HepG2 (cell line): ENCODE data around the gene DND1. TPM values are rescaled to one million over a fixed set of nuclear protein-coding genes. Genes with fewer than 3 reads are reported as not detected.

Experiments
- CREB1 ChIP-seq, 2 experiments: fragments of 450-650 bp in 1 of 2; IDR thresholded peaks; 2 replicates each; pipeline ENCODE4 v1.6.1; 2016 to 2017; ENCODE audit warnings: control low read depth in 1 of 2, mild to moderate bottlenecking in 1 of 2, missing compliant biosample characterization in 1 of 2, missing genetic modification characterization in 1 of 2
- GLI4 ChIP-seq: sonication (generic); formaldehyde crosslinking; IDR thresholded peaks from 2 replicates; pipeline ENCODE4 v1.5.1; 2020; ENCODE audit warnings: missing genetic modification reagents, mild to moderate bottlenecking, moderate library complexity, borderline replicate concordance
- HOXA5 ChIP-seq: sonication (generic); formaldehyde crosslinking; IDR thresholded peaks from 2 replicates; pipeline ENCODE4 v1.4.0; 2020; ENCODE audit warnings: missing genetic modification reagents
- IKZF4 ChIP-seq: sonication (generic); formaldehyde crosslinking; IDR thresholded peaks from 2 replicates; pipeline ENCODE4 v1.5.1; 2020; ENCODE audit warnings: borderline replicate concordance, mild to moderate bottlenecking, low read depth, missing genetic modification reagents; ENCODE audit errors: not compliant biosample characterization
- MAFG ChIP-seq: sonication (generic); formaldehyde crosslinking; IDR thresholded peaks from 2 replicates; pipeline ENCODE4 v1.5.1; 2020; ENCODE audit warnings: mild to moderate bottlenecking, missing genetic modification reagents
- MEF2D ChIP-seq: sonication (generic); formaldehyde crosslinking; IDR thresholded peaks from 2 replicates; pipeline ENCODE4 v1.5.1; 2020; ENCODE audit warnings: mild to moderate bottlenecking, missing genetic modification reagents
- MIER2 ChIP-seq: IDR thresholded peaks from 2 replicates; pipeline ENCODE4 v1.6.1; 2016; ENCODE audit warnings: missing biosample characterization, missing genetic modification reagents
- NFIC ChIP-seq: IDR thresholded peaks from 2 replicates; pipeline ENCODE4 v1.6.1; 2012; ENCODE audit warnings: mild to moderate bottlenecking, low read length, inconsistent platforms
- PCBP1 ChIP-seq: fragments of 200-400 bp; formaldehyde crosslinking; IDR thresholded peaks from 2 replicates; pipeline ENCODE4 v1.6.1; 2017; ENCODE audit warnings: mild to moderate bottlenecking, low read depth, low read length, borderline replicate concordance
- REL ChIP-seq: sonication (generic); formaldehyde crosslinking; conservative IDR thresholded peaks from 2 replicates; pipeline ENCODE4 v1.8.0; 2022; ENCODE audit warnings: mild to moderate bottlenecking, missing genetic modification reagents, moderate library complexity
- SRF ChIP-seq: IDR thresholded peaks from 2 replicates; pipeline ENCODE4 v1.6.1; 2011; ENCODE audit warnings: mild to moderate bottlenecking, low read depth, low read length, moderate library complexity
- TEAD2 ChIP-seq: sonication (generic); formaldehyde crosslinking; IDR thresholded peaks from 2 replicates; pipeline ENCODE4 v1.9.0; 2021; ENCODE audit warnings: missing genetic modification reagents
- ZNF12 ChIP-seq: sonication (generic); formaldehyde crosslinking; IDR thresholded peaks from 2 replicates; pipeline ENCODE4 v1.5.0; 2020; ENCODE audit warnings: missing genetic modification reagents
- ZNF329 ChIP-seq: sonication (generic); formaldehyde crosslinking; IDR thresholded peaks from 2 replicates; pipeline ENCODE4 v1.9.0; 2021; ENCODE audit warnings: low read depth, mild to moderate bottlenecking, missing genetic modification reagents
- ZNF543 ChIP-seq: sonication (generic); formaldehyde crosslinking; IDR thresholded peaks from 2 replicates; pipeline ENCODE4 v1.4.0; 2020; ENCODE audit warnings: mild to moderate bottlenecking, missing genetic modification reagents
- ZNF550 ChIP-seq: sonication (generic); formaldehyde crosslinking; IDR thresholded peaks from 2 replicates; pipeline ENCODE4 v1.4.0; 2020; ENCODE audit warnings: mild to moderate bottlenecking, missing genetic modification reagents, borderline replicate concordance
- ZNF670 ChIP-seq: sonication (generic); formaldehyde crosslinking; IDR thresholded peaks from 2 replicates; pipeline ENCODE4 v1.8.0; 2022; ENCODE audit warnings: mild to moderate bottlenecking, missing genetic modification reagents, borderline replicate concordance
- polyA plus RNA-seq, 8 experiments: library from polyadenylated mRNA; depleted of rRNA in 3 of 8; stranded (reverse) in 7 of 8; unstranded in 1 of 8; fragments of >200 nt; fragmentation: Illumina TruSeq in 4 of 8; extraction: Trizol in 4 of 8; gene quantifications; 2 replicates each; pipeline versions ENCODE4 v1.2.1 to v1.2.3, GENCODE V29; 2011 to 2016; ENCODE audit warnings: low read depth in 4 of 8, missing spikeins in 1 of 8, mixed read lengths in 1 of 8; ENCODE audit not compliant: insufficient read depth in 1 of 8
- total RNA-seq, 5 experiments: library from RNA; depleted of rRNA; stranded (reverse); fragments of >200 nt; fragmentation: Illumina TruSeq; extraction: Trizol; gene quantifications; 2 replicates each; pipeline ENCODE4 v1.2.3, GENCODE V29; 2016; ENCODE audit warnings: low read depth in 1 of 5
- TF ChIP-seq, protein P1 (sequence below): sonication (generic); formaldehyde crosslinking; conservative IDR thresholded peaks from 2 replicates; pipeline ENCODE4 v1.4.0; 2020; ENCODE audit warnings: mild to moderate bottlenecking, missing genetic modification reagents, moderate library complexity
- TF ChIP-seq, protein P2 (sequence below): sonication (generic); formaldehyde crosslinking; IDR thresholded peaks from 2 replicates; pipeline ENCODE4 v1.4.0; 2020; ENCODE audit warnings: missing genetic modification reagents
- TF ChIP-seq, protein P3 (sequence below): IDR thresholded peaks from 2 replicates; pipeline ENCODE4 v1.6.1; 2016; ENCODE audit warnings: mild to moderate bottlenecking, missing biosample characterization, missing genetic modification reagents
- TF ChIP-seq, protein P4 (sequence below): fragments of 450-650 bp; IDR thresholded peaks from 2 replicates; pipeline ENCODE4 v1.6.1; 2017; ENCODE audit warnings: mild to moderate bottlenecking

The DND1 gene
- total and polyA plus RNA-seq, 2 of the 13 experiments (the other 11 are each of a cell fraction or from before 2014, with no cell fraction given): 0.48 to 0.55 TPM

DNA sequence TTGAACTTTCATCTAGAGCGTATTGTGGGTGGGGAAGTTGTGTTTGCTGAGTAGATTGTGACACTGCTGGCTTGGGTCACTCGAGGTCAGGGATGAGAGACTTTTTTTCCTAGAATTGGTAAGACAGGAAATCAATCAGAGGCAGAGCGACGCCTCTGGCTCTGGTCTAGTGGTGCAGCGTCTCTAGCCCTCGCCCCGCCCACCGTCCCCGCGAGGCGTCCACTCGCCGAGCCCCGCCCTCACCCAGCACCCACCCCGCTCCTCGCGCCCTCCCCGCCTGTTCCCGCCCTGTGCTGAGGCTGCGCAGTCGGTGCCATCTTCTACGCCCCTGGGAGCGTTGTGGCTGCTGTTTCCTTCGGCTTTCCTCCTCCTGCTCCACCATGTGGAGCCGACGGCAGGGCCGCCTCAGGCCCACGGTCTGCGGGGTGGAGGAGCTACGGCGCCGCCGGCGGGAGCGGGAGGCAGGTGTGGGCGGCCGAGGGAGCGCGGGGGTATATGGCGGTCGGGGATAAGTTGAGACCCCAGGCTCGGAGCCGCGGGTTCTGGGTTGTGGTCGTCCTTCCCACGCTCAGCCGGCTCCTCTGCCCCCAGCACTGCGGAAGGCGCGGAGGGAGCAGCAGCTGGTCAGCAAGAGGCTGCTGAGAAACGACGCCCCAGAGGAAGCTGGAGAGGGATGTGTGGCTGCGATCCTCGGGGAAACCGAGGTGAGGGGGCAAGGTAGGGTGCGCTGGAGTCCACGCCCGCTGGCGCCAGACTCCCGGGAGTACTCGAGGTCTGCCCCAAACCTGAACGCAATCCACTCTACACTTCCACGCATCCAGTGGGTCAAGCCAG, 34.0 kb downstream of the DND1 start, which contains the start of gene TMCO6 (continued):
- TF ChIP-seq, protein P1, sequence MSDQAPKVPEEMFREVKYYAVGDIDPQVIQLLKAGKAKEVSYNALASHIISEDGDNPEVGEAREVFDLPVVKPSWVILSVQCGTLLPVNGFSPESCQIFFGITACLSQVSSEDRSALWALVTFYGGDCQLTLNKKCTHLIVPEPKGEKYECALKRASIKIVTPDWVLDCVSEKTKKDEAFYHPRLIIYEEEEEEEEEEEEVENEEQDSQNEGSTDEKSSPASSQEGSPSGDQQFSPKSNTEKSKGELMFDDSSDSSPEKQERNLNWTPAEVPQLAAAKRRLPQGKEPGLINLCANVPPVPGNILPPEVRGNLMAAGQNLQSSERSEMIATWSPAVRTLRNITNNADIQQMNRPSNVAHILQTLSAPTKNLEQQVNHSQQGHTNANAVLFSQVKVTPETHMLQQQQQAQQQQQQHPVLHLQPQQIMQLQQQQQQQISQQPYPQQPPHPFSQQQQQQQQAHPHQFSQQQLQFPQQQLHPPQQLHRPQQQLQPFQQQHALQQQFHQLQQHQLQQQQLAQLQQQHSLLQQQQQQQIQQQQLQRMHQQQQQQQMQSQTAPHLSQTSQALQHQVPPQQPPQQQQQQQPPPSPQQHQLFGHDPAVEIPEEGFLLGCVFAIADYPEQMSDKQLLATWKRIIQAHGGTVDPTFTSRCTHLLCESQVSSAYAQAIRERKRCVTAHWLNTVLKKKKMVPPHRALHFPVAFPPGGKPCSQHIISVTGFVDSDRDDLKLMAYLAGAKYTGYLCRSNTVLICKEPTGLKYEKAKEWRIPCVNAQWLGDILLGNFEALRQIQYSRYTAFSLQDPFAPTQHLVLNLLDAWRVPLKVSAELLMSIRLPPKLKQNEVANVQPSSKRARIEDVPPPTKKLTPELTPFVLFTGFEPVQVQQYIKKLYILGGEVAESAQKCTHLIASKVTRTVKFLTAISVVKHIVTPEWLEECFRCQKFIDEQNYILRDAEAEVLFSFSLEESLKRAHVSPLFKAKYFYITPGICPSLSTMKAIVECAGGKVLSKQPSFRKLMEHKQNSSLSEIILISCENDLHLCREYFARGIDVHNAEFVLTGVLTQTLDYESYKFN (CRISPR knock-in tag): peak; percentile 94
- no peak for TF ChIP-seq MAFG (CRISPR knock-in tag)
- TF ChIP-seq, protein P2, sequence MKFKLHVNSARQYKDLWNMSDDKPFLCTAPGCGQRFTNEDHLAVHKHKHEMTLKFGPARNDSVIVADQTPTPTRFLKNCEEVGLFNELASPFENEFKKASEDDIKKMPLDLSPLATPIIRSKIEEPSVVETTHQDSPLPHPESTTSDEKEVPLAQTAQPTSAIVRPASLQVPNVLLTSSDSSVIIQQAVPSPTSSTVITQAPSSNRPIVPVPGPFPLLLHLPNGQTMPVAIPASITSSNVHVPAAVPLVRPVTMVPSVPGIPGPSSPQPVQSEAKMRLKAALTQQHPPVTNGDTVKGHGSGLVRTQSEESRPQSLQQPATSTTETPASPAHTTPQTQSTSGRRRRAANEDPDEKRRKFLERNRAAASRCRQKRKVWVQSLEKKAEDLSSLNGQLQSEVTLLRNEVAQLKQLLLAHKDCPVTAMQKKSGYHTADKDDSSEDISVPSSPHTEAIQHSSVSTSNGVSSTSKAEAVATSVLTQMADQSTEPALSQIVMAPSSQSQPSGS (CRISPR knock-in tag): peak; percentile 84
- no peak for TF ChIP-seq MIER2 (CRISPR knock-in tag)
- TF ChIP-seq TEAD2: no peak
- TF ChIP-seq GLI4: no peak
- TF ChIP-seq, protein P3, sequence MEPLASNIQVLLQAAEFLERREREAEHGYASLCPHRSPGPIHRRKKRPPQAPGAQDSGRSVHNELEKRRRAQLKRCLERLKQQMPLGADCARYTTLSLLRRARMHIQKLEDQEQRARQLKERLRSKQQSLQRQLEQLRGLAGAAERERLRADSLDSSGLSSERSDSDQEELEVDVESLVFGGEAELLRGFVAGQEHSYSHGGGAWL (CRISPR knock-in tag): peak; percentile 85; the same call in 1 of the 2 replicates
- TF ChIP-seq HOXA5: peak; percentile 78; the same call in 1 of the 2 replicates
- TF ChIP-seq REL (CRISPR knock-in tag): no peak; the same call in 1 of the 2 replicates
- 0 out of 2 replicates have a peak, but pooled peaks have one; percentile 23 for TF ChIP-seq ZNF329 (CRISPR knock-in tag)
- TF ChIP-seq ZNF12 (CRISPR knock-in tag): peak; percentile 22; the same call in 1 of the 2 replicates
- 0 out of 2 replicates have a peak, but pooled peaks have one; percentile 61 for TF ChIP-seq MEF2D (CRISPR knock-in tag)
- peak; percentile 54; the same call in 1 of the 2 replicates for TF ChIP-seq SRF
- TF ChIP-seq, protein P4, sequence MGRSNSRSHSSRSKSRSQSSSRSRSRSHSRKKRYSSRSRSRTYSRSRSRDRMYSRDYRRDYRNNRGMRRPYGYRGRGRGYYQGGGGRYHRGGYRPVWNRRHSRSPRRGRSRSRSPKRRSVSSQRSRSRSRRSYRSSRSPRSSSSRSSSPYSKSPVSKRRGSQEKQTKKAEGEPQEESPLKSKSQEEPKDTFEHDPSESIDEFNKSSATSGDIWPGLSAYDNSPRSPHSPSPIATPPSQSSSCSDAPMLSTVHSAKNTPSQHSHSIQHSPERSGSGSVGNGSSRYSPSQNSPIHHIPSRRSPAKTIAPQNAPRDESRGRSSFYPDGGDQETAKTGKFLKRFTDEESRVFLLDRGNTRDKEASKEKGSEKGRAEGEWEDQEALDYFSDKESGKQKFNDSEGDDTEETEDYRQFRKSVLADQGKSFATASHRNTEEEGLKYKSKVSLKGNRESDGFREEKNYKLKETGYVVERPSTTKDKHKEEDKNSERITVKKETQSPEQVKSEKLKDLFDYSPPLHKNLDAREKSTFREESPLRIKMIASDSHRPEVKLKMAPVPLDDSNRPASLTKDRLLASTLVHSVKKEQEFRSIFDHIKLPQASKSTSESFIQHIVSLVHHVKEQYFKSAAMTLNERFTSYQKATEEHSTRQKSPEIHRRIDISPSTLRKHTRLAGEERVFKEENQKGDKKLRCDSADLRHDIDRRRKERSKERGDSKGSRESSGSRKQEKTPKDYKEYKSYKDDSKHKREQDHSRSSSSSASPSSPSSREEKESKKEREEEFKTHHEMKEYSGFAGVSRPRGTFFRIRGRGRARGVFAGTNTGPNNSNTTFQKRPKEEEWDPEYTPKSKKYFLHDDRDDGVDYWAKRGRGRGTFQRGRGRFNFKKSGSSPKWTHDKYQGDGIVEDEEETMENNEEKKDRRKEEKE: no peak
- TF ChIP-seq CREB1 (IDR thresholded peaks at IDR 0.05): peak; percentile 2
- TF ChIP-seq CREB1 (CRISPR knock-in tag; IDR thresholded peaks at IDR 0.05): no peak
- TF ChIP-seq ZNF543 (CRISPR knock-in tag): peak; percentile 87; the same call in 1 of the 2 replicates
- 0 out of 2 replicates have a peak, but pooled peaks have one; percentile 69 for TF ChIP-seq ZNF550
- TF ChIP-seq NFIC: no peak
- TF ChIP-seq PCBP1: no peak; the same call in 1 of the 2 replicates
- peak; percentile 82 for TF ChIP-seq ZNF670
- peak; percentile 60 for TF ChIP-seq IKZF4 (CRISPR knock-in tag)
